Stomach (tissue), 9 donors: ENCODE data around the gene EXOSC7. TPM values are rescaled to one million over a fixed set of nuclear protein-coding genes. Genes with fewer than 3 reads are reported as not detected.

ENCODE experiments used
- DNase-seq, 2 donors: peaks; one replicate each; pipeline versions ENCODE4 v3.0.0 to v3.0.0-alpha.2; 2013 to 2019
- H3K27ac ChIP-seq, 5 donors: fragments of 200-600 bp in 4 of 5; sonication (generic) in 4 of 5; one replicate each; pipeline ENCODE4 v1.5.1; 2013 to 2019; ENCODE audit warnings: mild to moderate bottlenecking in 1 of 5, moderate library complexity in 1 of 5
- H3K27me3 ChIP-seq, 3 donors: fragments of 200-600 bp; sonication (generic); one replicate each; pipeline ENCODE4 v1.5.1; 2017 to 2019; ENCODE audit warnings: mixed run types in 1 of 3
- H3K36me3 ChIP-seq, 4 donors: fragments of 200-600 bp; sonication (generic); 1 replicate in 3 of 4; 2 replicates in 1 of 4; pipeline ENCODE4 v1.5.1; 2016 to 2019
- H3K4me1 ChIP-seq, 4 donors: fragments of 200-600 bp; sonication (generic); one replicate each; pipeline ENCODE4 v1.5.1; 2016 to 2019
- H3K4me3 ChIP-seq, 4 donors: fragments of 200-600 bp; sonication (generic) in 3 of 4; one replicate each; pipeline ENCODE4 v1.5.1; 2016 to 2019; ENCODE audit warnings: mild to moderate bottlenecking in 1 of 4
- H3K9me3 ChIP-seq, 4 donors: fragments of 200-600 bp; sonication (generic); one replicate each; pipeline ENCODE4 v1.5.1; 2016 to 2019
- CTCF ChIP-seq, 7 experiments: fragments of 450-650 bp in 4 of 7; fragments of 200-600 bp in 3 of 7; sonication (generic) in 3 of 7; IDR thresholded peaks; one replicate each; pipeline ENCODE4 v1.5.1; 2016 to 2019; ENCODE audit warnings: antibody characterized with exemption in 7 of 7, control low read depth in 2 of 7, mild to moderate bottlenecking in 1 of 7
- EP300 ChIP-seq: sonication (generic); formaldehyde crosslinking; IDR thresholded peaks from one replicate; pipeline ENCODE4 v1.6.1; 2017; ENCODE audit warnings: antibody characterized with exemption
- POLR2A ChIP-seq, 4 donors: fragments of 450-650 bp; IDR thresholded peaks; one replicate each; pipeline ENCODE4 v1.6.1; 2016; ENCODE audit warnings: antibody characterized with exemption in 4 of 4, control low read depth in 2 of 4, mild to moderate bottlenecking in 1 of 4, moderate library complexity in 1 of 4
- POLR2AphosphoS5 ChIP-seq, 3 donors: sonication (generic); formaldehyde crosslinking; IDR thresholded peaks; one replicate each; pipeline ENCODE4 v1.6.1; 2016; ENCODE audit warnings: antibody characterized with exemption in 3 of 3
- WGBS, 5 donors: extraction: QIAGEN DNeasy Blood & Tissue Kit in 3 of 5; methylation state at CpG; one replicate each; pipeline versions ENCODE4 v1.1.5 to v1.1.7; 2013 to 2018; 5-methylcytosine and 5-hydroxymethylcytosine counted together
- intact Hi-C: fragments of 100-400 bp; cut with DNase I; formaldehyde crosslinking; loops from one replicate; pipeline ENCODE4 v1.15.1; 2023; ENCODE audit warnings: low total_unique reads
- polyA plus RNA-seq, 3 donors: library from polyadenylated mRNA; stranded (reverse); fragments of 200-250 nt; gene quantifications; one replicate each; pipeline ENCODE4 v1.2.3, GENCODE V29; 2013
- total RNA-seq, 5 donors: library from RNA; depleted of rRNA; stranded (reverse); fragments of >200 nt; gene quantifications; one replicate each; pipeline versions ENCODE4 v1.1.0 to v1.2.3, GENCODE V29; 2014 to 2016
- donor health status: healthy with polysubstance abuse.
- donor health status: Bipolar disorder and iron deficiency.
- donor health status: healthy.

The EXOSC7 gene
- total and polyA plus RNA-seq, 8 donors, result 29.5 to 57.4 (median 42.6) TPM

- no peaks in the 10 kb centered on the region for H3K4me1 ChIP-seq
- intact Hi-C loops, result no loop called here
- H3K4me3 ChIP-seq, result no peak overlapping the region
- H3K9me3 ChIP-seq, result no peaks in the 10 kb centered on the region
- WGBS, 5 donors, result 91 to 100% (median 98%) methylated on average over 2 of the region's 2 CpGs
- H3K27ac ChIP-seq, result no peak overlapping the region
- no peaks in the 10 kb centered on the region for H3K27me3 ChIP-seq
- H3K36me3 ChIP-seq, result peaks cover 25 to 93% (median 86%) of the 10 kb centered on the region in 4 donors
- no peak for TF ChIP-seq POLR2AphosphoS5 (IDR thresholded peaks at IDR 0.05)
- no peak for TF ChIP-seq CTCF (IDR thresholded peaks at IDR 0.05)
- TF ChIP-seq POLR2A (IDR thresholded peaks at IDR 0.05), result no peak
- no peak for TF ChIP-seq EP300
- DNase-seq, result no peak
Observed at GRCh38 chr3:44930911-44931310, 45.1 kb upstream of the EXOSC7 start.

GRCh38 chr3:44931791-44932190 is 44.3 kb upstream of the EXOSC7 start:
- Histone ChIP-seq H3K27me3 (no peaks in the 10 kb centered on the region), H3K4me3 (no peak overlapping the region), H3K9me3 (no peaks in the 10 kb centered on the region), H3K4me1 (no peaks in the 10 kb centered on the region), H3K27ac (no peak overlapping the region), H3K36me3 (peaks cover 25 to 92% (median 86%) of the 10 kb centered on the region in 4 donors)
- TF ChIP-seq POLR2AphosphoS5 (IDR thresholded peaks at IDR 0.05) (no peak), POLR2A (IDR thresholded peaks at IDR 0.05) (no peak), CTCF (IDR thresholded peaks at IDR 0.05) (no peak), EP300 (no peak)
- intact Hi-C loops, result no loop called here
- 86 to 98% (median 91%) methylated on average over 2 of the region's 2 CpGs for WGBS, 5 donors
- no peak for DNase-seq

GRCh38 chr3:44932271-44932670 is 43.8 kb upstream of the EXOSC7 start:
- TF ChIP-seq POLR2AphosphoS5 (IDR thresholded peaks at IDR 0.05) (no peak), EP300 (no peak), CTCF (IDR thresholded peaks at IDR 0.05) (no peak), POLR2A (IDR thresholded peaks at IDR 0.05) (no peak)

GRCh38 chr3:44932986-44933944 is 42.8 kb upstream of the EXOSC7 start:
- DNase-seq, result no peak
- Histone ChIP-seq H3K36me3 (peaks cover 17 to 92% (median 85%) of the 10 kb centered on the region in 4 donors), H3K27ac (no peak overlapping the region), H3K4me3 (no peak overlapping the region), H3K9me3 (no peaks in the 10 kb centered on the region), H3K4me1 (no peaks in the 10 kb centered on the region), H3K27me3 (no peaks in the 10 kb centered on the region)
- TF ChIP-seq POLR2AphosphoS5 (IDR thresholded peaks at IDR 0.05) (no peak), EP300 (no peak), POLR2A (IDR thresholded peaks at IDR 0.05) (no peak), CTCF (IDR thresholded peaks at IDR 0.05) (no peak)
- 89 to 95% (median 91%) methylated on average over 12 to 14 of the region's 14 CpGs for WGBS, 5 donors
- intact Hi-C loops, result no loop called here

More at GRCh38 chr3:44932271-44932670, 43.8 kb upstream of the EXOSC7 start:
- intact Hi-C loops, result no loop called here
- H3K36me3 ChIP-seq, result peaks cover 23 to 92% (median 86%) of the 10 kb centered on the region in 4 donors
- 44 to 65% (median 55%) methylated on average over 2 of the region's 2 CpGs for WGBS, 5 donors
- H3K4me1 ChIP-seq, result no peaks in the 10 kb centered on the region
- H3K9me3 ChIP-seq, result no peaks in the 10 kb centered on the region
- no peak overlapping the region for H3K27ac ChIP-seq
- no peaks in the 10 kb centered on the region for H3K27me3 ChIP-seq
- no peak overlapping the region for H3K4me3 ChIP-seq
- DNase-seq, result no peak
